IPS-NIHi7 (cell line): ENCODE measurements around the gene CBX8.

Experiments
- DNase-seq: peaks from one replicate; pipeline ENCODE4 v3.0.0; 2012; ENCODE audit warnings: mixed read lengths; ENCODE audit errors: extremely low spot score

The CBX8 gene

DNA sequence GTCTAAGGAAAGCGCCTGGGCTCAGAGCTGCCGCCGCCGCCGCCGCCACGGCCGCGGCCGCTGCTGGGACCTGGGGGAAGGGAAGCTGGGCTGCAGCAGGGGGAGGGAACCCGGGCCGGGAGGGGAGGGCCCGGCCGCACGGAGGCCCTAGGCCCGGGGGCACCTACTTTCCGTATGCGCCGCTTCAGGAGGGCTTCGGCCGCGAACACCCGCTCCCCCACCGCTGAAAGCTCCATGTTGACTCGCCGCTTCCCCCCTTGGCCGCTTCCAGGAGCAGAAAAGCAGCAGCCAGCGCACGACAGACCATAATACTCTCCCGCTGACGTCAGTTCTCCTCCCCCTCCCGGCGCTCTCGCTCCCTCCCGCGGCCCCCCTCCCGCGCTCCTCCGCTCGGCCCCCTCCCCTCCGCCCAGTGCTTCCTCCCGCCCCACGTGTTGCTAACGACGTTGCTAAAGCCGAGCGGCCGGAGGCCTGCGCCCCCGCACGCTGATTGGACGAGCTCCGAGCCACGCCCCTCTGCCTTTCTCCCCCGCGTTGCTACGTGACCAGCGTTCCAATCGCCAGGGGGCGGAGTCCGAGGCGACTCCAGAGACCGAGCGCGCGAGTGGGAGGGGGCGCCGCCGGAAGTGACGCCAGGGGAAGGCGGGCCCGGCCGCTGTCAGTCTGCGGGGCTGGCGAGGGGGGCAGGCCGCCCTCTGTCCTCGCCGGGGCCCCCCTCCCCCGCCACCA, at the start of gene CBX8:
CBX8 (minus strand) TSS at position 315 of the 729 bp plus-strand sequence; CDS start at position 236, 79 bp downstream.
- peak; percentile 96 for DNase-seq

GRCh38 chr17:79845601-79845949, 48.7 kb upstream of the CBX8 start:
- DNase-seq: no peak

GRCh38 chr17:79844869-79845600, 48.2 kb upstream of the CBX8 start:
- DNase-seq: peak; percentile 91

GRCh38 chr17:79843816-79844800, 47.2 kb upstream of the CBX8 start:
- DNase-seq: peak; percentile 66

- no peak for DNase-seq
These were observed 46.6 kb upstream of the CBX8 start for GRCh38 chr17:79843474-79843815.

DNA sequence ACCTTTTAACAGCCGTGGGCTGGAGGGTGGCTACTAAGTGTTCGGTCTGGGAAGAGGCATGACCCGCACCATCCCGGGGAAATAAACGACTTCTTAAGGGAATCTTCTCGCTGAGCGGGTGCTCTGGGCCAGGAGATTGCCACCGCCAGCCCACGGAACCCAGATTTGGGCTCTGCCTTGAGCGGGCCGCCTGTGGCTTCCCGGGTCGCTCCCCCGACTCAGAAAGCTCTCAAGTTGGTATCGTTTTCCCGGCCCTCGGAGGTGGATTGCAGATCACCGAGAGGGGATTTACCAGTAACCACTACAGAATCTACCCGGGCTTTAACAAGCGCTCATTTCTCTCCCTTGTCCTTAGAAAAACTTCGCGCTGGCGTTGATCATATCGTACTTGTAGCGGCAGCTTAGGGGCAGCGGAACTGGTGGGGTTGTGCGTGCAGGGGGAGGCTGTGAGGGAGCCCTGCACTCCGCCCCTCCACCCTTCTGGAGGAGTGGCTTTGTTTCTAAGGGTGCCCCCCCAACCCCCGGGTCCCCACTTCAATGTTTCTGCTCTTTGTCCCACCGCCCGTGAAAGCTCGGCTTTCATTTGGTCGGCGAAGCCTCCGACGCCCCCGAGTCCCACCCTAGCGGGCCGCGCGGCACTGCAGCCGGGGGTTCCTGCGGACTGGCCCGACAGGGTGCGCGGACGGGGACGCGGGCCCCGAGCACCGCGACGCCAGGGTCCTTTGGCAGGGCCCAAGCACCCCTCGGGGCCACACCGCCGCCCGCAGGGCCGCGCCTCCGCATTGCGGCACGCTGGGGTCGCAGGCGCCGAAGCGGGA, 46.0 kb upstream of the CBX8 start:
- DNase-seq: no peak

DNA sequence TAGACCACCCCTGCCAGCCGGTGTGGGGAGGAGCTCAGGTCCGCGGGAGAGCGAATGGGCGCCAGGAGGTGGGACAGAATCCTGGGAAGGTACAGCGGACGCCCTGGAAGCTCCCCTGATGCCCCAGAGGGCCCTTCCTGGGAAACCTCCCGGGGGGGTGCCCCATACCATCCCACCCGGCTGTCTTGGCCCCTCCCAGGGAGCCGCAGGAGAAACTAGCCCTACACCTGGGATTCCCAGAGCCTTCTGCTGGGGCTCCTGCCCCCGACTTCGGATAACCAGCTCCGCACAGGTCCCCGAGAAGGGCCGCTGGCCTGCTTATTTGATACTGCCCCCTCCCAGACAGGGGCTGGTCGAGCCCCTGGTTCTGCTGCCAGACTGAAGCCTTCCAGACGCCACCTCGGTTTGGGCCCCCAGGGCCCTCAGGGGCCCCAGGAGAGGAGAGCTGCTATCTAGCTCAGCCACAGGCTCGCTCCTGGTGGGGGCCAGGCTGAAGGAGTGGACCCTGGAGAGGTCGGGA, 45.3 kb upstream of the CBX8 start:
- peak; percentile 43 for DNase-seq

DNA sequence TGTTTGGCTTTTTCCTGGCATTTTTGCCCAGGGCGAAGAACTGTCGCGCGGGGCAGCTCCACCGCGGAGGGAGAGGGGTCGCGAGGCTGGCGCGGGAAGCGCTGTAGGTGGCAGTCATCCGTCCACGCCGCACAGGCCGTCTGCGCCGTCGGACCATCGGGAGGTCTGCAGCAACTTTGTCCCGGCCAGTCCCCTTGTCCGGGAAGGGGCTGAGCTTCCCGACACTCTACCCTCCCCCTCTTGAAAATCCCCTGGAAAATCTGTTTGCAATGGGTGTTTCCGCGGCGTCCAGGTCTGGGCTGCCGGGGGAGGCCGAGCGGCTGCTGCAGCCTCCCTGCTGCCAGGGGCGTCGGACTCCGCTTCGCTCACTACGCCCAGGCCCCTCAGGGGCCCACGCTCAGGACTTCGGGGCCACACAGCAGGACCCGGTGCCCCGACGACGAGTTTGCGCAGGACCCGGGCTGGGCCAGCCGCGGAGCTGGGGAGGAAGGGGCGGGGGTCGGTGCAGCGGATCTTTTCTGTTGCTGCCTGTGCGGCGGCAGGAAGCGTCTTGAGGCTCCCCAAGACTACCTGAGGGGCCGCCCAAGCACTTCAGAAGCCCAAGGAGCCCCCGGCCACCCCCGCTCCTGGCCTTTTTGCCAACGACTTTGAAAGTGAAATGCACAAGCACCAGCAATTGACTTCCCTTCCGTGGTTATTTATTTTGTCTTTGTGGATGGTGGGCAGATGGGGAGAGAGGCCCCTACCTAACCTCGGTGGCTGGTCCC, 44.7 kb upstream of the CBX8 start:
- DNase-seq: no peak

GRCh38 chr17:79840989-79841286, 44.1 kb upstream of the CBX8 start:
- DNase-seq: no peak

DNA sequence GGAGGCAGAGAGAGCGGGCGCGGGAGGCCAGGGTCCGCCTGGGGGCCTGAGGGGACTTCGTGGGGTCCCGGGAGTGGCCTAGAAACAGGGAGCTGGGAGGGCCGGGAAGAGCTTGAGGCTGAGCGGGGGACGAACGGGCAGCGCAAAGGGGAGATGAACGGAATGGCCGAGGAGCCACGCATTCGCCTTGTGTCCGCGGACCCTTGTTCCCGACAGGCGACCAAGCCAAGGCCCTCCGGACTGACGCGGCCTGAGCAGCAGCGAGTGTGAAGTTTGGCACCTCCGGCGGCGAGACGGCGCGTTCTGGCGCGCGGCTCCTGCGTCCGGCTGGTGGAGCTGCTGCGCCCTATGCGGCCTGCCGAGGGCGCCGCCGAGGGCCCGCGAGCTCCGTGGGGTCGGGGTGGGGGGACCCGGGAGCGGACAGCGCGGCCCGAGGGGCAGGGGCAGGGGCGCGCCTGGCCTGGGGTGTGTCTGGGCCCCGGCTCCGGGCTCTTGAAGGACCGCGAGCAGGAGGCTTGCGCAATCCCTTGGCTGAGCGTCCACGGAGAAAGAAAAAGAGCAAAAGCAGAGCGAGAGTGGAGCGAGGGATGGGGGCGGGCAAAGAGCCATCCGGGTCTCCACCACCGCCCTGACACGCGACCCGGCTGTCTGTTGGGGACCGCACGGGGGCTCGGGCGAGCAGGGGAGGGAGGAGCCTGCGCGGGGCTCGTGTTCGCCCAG, 43.6 kb upstream of the CBX8 start:
- no peak for DNase-seq

- peak; percentile 87 for DNase-seq
These were observed 42.7 kb upstream of the CBX8 start, which contains the start of gene CBX4 for GRCh38 chr17:79839356-79840268. CBX4 (minus strand) TSS chr17:79839440; CDS start chr17:79839251, 189 bp downstream.

DNA sequence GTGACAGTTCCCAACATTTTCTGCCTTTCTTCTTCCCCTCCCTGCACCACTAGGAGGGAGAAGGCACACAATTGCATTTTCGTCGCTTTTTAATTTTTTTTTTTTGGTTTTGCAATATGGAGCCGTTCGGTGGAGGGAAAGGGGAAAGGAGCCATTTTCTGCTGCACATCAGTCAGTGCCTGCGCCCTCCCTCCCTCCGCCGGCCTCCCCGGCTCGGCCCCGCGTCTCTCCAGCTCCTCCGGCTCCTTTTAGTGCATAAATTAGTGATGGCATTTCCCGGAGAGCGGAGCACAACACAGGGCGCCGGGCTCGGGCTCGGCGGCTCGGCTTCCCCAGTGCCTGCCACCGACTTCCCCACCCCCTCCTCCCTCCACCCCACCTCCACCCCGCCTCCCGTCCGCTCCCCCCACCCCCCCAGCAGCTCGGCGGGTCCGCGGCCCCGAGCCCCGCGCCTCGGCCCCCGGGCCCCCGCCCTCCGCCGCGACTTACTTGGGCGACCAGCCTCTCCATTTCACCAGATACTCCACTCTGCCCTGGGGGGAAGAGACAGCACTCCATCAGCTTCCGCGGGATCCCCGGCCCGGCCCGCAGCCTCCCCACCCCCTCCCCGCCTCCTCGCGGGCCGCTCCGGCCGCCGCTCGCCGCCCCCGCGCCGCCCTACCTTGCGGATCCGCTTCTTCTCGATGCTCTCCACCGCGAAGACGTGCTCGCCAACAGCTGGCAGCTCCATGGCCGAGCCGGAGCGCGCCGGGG, 41.8 kb upstream of the CBX8 start:
- peak; percentile 35 for DNase-seq

DNA sequence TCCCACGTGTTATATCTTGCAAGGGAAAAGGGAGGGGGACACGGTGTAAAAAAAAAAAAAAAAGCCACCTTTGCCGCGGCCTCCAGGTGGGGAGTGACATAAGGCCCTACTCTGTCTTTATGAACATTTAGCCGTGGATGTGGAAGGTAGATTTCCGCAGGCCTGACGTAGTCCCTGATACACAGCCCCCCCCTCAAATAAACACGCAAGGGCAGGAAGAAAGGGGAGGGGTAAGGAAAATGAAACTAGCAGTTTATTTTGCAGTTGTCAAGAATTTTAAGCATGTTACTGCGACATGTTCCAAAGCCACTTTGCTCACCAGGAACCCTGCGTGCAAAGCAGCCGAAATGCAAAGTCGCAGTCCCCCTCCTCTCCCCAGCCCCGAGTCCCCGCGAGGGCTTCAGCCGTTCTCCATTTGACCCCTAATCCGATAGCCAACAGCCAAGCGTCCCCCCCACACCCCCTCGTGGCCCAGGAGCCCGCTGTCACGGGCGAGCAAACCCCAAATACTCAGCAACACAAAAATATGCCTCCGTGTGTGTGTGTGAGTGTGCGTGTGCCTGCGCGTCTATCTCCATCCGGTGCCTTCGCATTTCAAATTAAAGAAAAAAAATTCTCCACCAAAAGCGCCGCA, 41.1 kb upstream of the CBX8 start:
- DNase-seq: no peak

DNA sequence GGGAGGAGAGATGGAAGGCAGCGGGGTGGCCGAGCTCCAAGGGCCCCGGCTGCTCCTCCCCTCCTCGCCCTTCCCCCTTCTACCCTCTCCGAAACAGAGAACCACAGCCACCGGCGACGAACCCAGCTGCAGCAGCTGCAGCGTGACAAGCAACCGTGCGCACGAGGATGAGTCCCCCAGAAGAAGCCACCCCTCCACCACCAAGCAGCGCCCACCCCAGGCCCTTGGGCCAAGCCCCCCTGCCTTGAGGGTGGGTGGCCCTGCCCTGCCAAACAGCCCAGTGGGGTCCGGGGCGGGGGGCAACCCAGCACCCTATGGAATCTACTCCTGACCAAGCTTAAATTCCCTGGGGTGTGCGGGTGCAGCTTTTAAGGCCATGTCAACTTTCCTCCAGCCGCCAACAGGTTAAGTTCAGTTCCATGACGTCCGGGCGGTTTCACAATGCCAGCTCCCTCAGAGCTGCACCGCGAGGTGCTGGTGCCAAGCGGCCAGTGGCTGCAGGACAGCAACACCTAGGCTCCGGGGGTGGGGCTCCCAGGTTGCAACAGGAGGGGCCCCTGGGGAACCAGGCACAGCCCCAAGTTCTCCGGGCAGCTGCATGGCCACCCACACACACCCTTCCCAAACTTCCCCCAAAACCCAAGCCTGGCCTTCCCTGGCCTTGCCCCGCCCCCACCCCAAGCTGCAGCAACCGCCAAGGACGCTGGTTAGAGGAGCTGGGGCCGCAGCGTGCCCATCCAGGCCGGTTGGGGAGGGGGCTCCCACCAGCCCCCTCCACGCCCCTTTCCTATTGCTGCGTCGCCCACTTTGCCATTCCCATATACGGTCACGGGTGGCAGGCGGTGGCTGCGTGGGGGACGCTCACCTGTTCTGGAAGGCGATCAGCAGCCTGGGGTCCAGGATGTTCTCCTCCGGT, 40.4 kb upstream of the CBX8 start:
- DNase-seq: no peak

- DNase-seq: no peak
These were observed 39.7 kb upstream of the CBX8 start for GRCh38 chr17:79836510-79836971.

- peak; percentile 79 for DNase-seq
These were observed 39.2 kb upstream of the CBX8 start for GRCh38 chr17:79835953-79836509.
